ENCODE data around the gene ADSS2.

Gene ADSS2

GRCh38 chr1:244466724-244467123 is 15.0 kb upstream of the ADSS2 start:
- ChIA-PET CTCF (no interaction called here), POLR2A (no interaction called here)
- TF ChIP-seq CTCF (IDR thresholded peaks at IDR 0.05; ENCODE audit: control extremely low read depth, extremely low read depth, low read depth, missing control alignments): no peak
- DNase-seq (ENCODE audit: extremely low spot score): no peak

GRCh38 chr1:244461245-244462071 is 9.7 kb upstream of the ADSS2 start, which contains the start of gene CATSPERE:
Gene CATSPERE, plus strand, starts transcription at chr1:244461273. Its CDS starts 157 bp downstream, at chr1:244461430.
- peak; percentile 93 for DNase-seq (ENCODE audit: extremely low spot score)
- POLR2A ChIA-PET: no interaction called here
- TF ChIP-seq CTCF (IDR thresholded peaks at IDR 0.05; ENCODE audit: control extremely low read depth, extremely low read depth, low read depth, missing control alignments): no peak
- CTCF ChIA-PET: interaction anchor here (1.1 to 1.6 kb wide), 4 partner anchors 11 to 336 kb away, joined by 3 to 6 read pairs (median 4); no protein-coding TSS in a partner anchor

- ChIA-PET CTCF (no interaction called here), POLR2A (no interaction called here)
- DNase-seq (ENCODE audit: extremely low spot score): no peak
- no peak for TF ChIP-seq CTCF (IDR thresholded peaks at IDR 0.05; ENCODE audit: control extremely low read depth, extremely low read depth, low read depth, missing control alignments)
These were observed 8.5 kb upstream of the ADSS2 start for GRCh38 chr1:244460197-244460596.

DNA sequence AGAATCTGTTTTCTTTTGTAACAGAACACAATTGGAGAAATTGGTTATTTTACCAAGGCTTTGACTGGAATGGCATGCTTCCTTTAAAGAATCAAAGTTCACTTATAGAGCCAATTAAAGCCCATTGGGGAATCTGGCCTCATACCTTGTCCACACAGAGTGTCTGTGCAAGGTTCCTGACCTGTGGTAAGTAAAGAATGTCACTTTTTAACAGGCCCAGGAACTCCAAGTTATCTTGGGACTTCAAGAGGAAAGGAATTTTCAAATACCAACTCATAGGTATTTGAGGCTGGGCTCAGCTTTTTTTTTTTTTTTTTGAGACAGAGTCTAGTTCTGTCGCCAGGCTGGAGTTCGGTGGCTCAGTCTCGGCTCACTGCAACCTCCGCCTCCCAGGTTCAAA is 7.1 kb upstream of the ADSS2 start:
- POLR2A ChIA-PET: no interaction called here

GRCh38 chr1:244456586-244456985 is 4.9 kb upstream of the ADSS2 start:
- ChIA-PET POLR2A (interaction anchor here (0.6 kb wide), 2 partner anchors 513 to 1394 kb away, joined by 3 to 4 read pairs; a partner anchor contains a TSS), CTCF (no interaction called here)
- TF ChIP-seq CTCF (IDR thresholded peaks at IDR 0.05; ENCODE audit: control extremely low read depth, extremely low read depth, low read depth, missing control alignments): no peak
- DNase-seq (ENCODE audit: extremely low spot score): no peak

More for the DNA sequence above, 7.1 kb upstream of the ADSS2 start:
- TF ChIP-seq CTCF (IDR thresholded peaks at IDR 0.05; ENCODE audit: control extremely low read depth, extremely low read depth, low read depth, missing control alignments): no peak
- CTCF ChIA-PET: interaction anchor here (1.0 kb wide), 1 partner anchor 28 kb away, joined by 4 read pairs; no protein-coding TSS in a partner anchor
- DNase-seq (ENCODE audit: extremely low spot score): no peak

- ChIA-PET CTCF (no interaction called here), POLR2A (no interaction called here)
- no peak for TF ChIP-seq CTCF (IDR thresholded peaks at IDR 0.05; ENCODE audit: control extremely low read depth, extremely low read depth, low read depth, missing control alignments)
- DNase-seq (ENCODE audit: extremely low spot score): no peak
These were observed 2.7 kb upstream of the ADSS2 start for GRCh38 chr1:244454412-244454811.

All from GM10248 (cell line).